HG03565 (cell line): ENCODE results near the gene MAP3K4.
"Not testable (repeated sequence)": the region's sequence is repeated elsewhere in the genome, so short reads cannot be mapped to it uniquely, and the experiment has no call there.

ENCODE experiments used
- ATAC-seq: cut with Tn5 transposase; IDR thresholded peaks from one replicate; pipeline ENCODE4 v1.9.1; 2021; ENCODE audit warnings: mild to moderate bottlenecking, moderate library complexity; ENCODE audit not compliant: unreplicated experiment

MAP3K4 gene

GRCh38 chr6:160967351-160967750, 24.2 kb upstream of the MAP3K4 start:
- ATAC-seq: no peak

GRCh38 chr6:160967833-160968232, 23.7 kb upstream of the MAP3K4 start:
- ATAC-seq: no peak

GRCh38 chr6:160971171-160971570, 20.4 kb upstream of the MAP3K4 start:
- ATAC-seq: no peak

- ATAC-seq: peak; percentile 64
Measured at GRCh38 chr6:160972111-160972510, 19.5 kb upstream of the MAP3K4 start.

- ATAC-seq: not testable (repeated sequence)
Measured at GRCh38 chr6:160972594-160972993, 19.0 kb upstream of the MAP3K4 start.

- no peak for ATAC-seq
Measured at GRCh38 chr6:160973311-160974250, 18.0 kb upstream of the MAP3K4 start.

- no peak for ATAC-seq
Measured at GRCh38 chr6:160974304-160974771, 17.2 kb upstream of the MAP3K4 start.

GRCh38 chr6:160975162-160975561, 16.4 kb upstream of the MAP3K4 start:
- ATAC-seq: no peak

- ATAC-seq: not testable (repeated sequence)
Measured at GRCh38 chr6:160975961-160976360, 15.6 kb upstream of the MAP3K4 start.

- ATAC-seq: no peak
Measured at GRCh38 chr6:160978141-160978901, 13.2 kb upstream of the MAP3K4 start.

- ATAC-seq: no peak
Measured at GRCh38 chr6:160979061-160979708, 12.4 kb upstream of the MAP3K4 start.

GRCh38 chr6:160983377-160983948, 8.1 kb upstream of the MAP3K4 start:
- ATAC-seq: not testable (repeated sequence)

GRCh38 chr6:160986851-160987250, 4.7 kb upstream of the MAP3K4 start:
- ATAC-seq: no peak

GRCh38 chr6:160987265-160987664, 4.3 kb upstream of the MAP3K4 start:
- no peak for ATAC-seq

- ATAC-seq: no peak
Measured at GRCh38 chr6:160990847-160991405, 643 bp upstream of the MAP3K4 start.

- peak; percentile 30 for ATAC-seq
Measured at GRCh38 chr6:160992061-160992979, 751 bp downstream of the MAP3K4 start.

GRCh38 chr6:160992980-160993314, 1.4 kb downstream of the MAP3K4 start:
- no peak for ATAC-seq

- no peak for ATAC-seq
Measured at GRCh38 chr6:160995271-160995670, 3.7 kb downstream of the MAP3K4 start.

- no peak for ATAC-seq
Measured at GRCh38 chr6:160996131-160996601, 4.6 kb downstream of the MAP3K4 start.
